Measurements from ENCODE around the gene MTCL1.
A peak's percentile ranks its signal among the peaks of the same experiment; 100 is the strongest.

MTCL1 gene

GRCh38 chr18:8686611-8687010 lies 18.7 kb upstream of the MTCL1 start:
- no peak for DNase-seq (ENCODE audit: low spot score)
- in situ Hi-C loops (cut with MboI; ENCODE audit: low sequenced_read_pairs, unreplicated experiment): no loop called here
- TF ChIP-seq, protein P1, sequence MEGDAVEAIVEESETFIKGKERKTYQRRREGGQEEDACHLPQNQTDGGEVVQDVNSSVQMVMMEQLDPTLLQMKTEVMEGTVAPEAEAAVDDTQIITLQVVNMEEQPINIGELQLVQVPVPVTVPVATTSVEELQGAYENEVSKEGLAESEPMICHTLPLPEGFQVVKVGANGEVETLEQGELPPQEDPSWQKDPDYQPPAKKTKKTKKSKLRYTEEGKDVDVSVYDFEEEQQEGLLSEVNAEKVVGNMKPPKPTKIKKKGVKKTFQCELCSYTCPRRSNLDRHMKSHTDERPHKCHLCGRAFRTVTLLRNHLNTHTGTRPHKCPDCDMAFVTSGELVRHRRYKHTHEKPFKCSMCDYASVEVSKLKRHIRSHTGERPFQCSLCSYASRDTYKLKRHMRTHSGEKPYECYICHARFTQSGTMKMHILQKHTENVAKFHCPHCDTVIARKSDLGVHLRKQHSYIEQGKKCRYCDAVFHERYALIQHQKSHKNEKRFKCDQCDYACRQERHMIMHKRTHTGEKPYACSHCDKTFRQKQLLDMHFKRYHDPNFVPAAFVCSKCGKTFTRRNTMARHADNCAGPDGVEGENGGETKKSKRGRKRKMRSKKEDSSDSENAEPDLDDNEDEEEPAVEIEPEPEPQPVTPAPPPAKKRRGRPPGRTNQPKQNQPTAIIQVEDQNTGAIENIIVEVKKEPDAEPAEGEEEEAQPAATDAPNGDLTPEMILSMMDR (IDR thresholded peaks at IDR 0.05; ENCODE audit: borderline replicate concordance, control extremely low read depth, extremely low read depth, insufficient read depth, missing control alignments): no peak

- in situ Hi-C loops (cut with MboI; ENCODE audit: low sequenced_read_pairs, unreplicated experiment): no loop called here
- no peak for DNase-seq (ENCODE audit: low spot score)
- TF ChIP-seq, protein P1 (IDR thresholded peaks at IDR 0.05; ENCODE audit: borderline replicate concordance, control extremely low read depth, extremely low read depth, insufficient read depth, missing control alignments): no peak
Observed at GRCh38 chr18:8688216-8688800, 17.0 kb upstream of the MTCL1 start.

DNA sequence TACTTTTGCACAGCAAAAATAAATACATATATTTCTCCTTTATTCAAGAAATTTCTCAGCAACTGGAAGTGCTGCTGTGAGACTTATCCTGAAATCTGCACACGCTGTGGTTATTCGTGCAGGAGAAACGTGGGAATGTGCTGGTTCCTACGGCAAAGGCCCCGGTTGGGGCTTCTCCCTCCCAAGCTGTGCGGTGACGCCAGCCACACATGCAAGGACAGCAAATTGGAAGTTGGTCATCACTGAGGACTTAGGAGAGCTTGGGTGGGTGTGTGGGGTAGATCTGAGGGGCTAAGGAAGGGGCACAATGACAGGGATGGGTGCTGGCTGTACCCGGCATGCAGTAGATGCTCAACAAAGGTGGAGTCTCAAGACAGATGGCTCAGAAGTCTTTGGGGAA lies 16.5 kb upstream of the MTCL1 start:
- DNase-seq (ENCODE audit: low spot score): no peak
- TF ChIP-seq, protein P1 (IDR thresholded peaks at IDR 0.05; ENCODE audit: borderline replicate concordance, control extremely low read depth, extremely low read depth, insufficient read depth, missing control alignments): no peak
- in situ Hi-C loops (cut with MboI; ENCODE audit: low sequenced_read_pairs, unreplicated experiment): no loop called here

- no peak for DNase-seq (ENCODE audit: low spot score)
- TF ChIP-seq, protein P1 (IDR thresholded peaks at IDR 0.05; ENCODE audit: borderline replicate concordance, control extremely low read depth, extremely low read depth, insufficient read depth, missing control alignments): no peak
- in situ Hi-C loops (cut with MboI; ENCODE audit: low sequenced_read_pairs, unreplicated experiment): no loop called here
Observed at GRCh38 chr18:8689517-8689916, 15.8 kb upstream of the MTCL1 start.

GRCh38 chr18:8694891-8695290 lies 10.5 kb upstream of the MTCL1 start:
- TF ChIP-seq, protein P1 (IDR thresholded peaks at IDR 0.05; ENCODE audit: borderline replicate concordance, control extremely low read depth, extremely low read depth, insufficient read depth, missing control alignments): no peak
- in situ Hi-C loops (cut with MboI; ENCODE audit: low sequenced_read_pairs, unreplicated experiment): loop anchor here (5.0 kb wide), 1 partner anchor 292 kb away; no protein-coding TSS in a partner anchor
- no peak for DNase-seq (ENCODE audit: low spot score)

GRCh38 chr18:8695932-8696517 lies 9.3 kb upstream of the MTCL1 start:
- TF ChIP-seq, protein P1 (IDR thresholded peaks at IDR 0.05; ENCODE audit: borderline replicate concordance, control extremely low read depth, extremely low read depth, insufficient read depth, missing control alignments): no peak
- in situ Hi-C loops (cut with MboI; ENCODE audit: low sequenced_read_pairs, unreplicated experiment): no loop called here
- DNase-seq (ENCODE audit: low spot score): peak; percentile 34

Measured in GM13976 (cell line).